Activated CD4-positive, alpha-beta T cell treated with anti-CD3 and anti-CD28 coated beads for 48 hours (primary cell): Measurements from ENCODE around the gene FAM20C.
A peak's percentile ranks its signal among the peaks of the same experiment; 100 is the strongest.
"Not testable (repeated sequence)": the region's sequence is repeated elsewhere in the genome, so short reads cannot be mapped to it uniquely, and the experiment has no call there.

Experiments used
- DNase-seq: peaks from one replicate; pipeline ENCODE4 v3.0.0-alpha.2; 2020

Gene FAM20C

DNA sequence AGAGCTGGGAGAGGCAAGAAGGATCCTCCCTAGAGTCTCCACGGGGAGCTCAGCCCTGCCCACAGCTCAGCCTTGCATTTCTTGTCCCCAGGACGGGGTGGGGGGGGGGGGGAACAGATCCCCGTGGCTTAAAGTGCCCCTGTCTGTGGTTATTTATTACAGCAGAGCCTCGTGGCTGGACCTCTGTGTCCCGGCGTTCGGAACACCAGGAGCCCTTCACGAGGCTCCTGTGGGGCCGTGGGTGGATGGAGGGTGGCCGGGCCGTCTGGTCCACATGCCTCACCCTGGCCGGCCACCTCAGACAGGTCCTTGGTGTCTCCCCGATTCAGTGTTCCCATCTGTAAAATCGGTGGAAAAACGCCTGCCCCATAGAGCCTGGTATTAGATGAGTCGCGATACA lies 37.9 kb downstream of the FAM20C start:
- DNase-seq, result no peak

DNA sequence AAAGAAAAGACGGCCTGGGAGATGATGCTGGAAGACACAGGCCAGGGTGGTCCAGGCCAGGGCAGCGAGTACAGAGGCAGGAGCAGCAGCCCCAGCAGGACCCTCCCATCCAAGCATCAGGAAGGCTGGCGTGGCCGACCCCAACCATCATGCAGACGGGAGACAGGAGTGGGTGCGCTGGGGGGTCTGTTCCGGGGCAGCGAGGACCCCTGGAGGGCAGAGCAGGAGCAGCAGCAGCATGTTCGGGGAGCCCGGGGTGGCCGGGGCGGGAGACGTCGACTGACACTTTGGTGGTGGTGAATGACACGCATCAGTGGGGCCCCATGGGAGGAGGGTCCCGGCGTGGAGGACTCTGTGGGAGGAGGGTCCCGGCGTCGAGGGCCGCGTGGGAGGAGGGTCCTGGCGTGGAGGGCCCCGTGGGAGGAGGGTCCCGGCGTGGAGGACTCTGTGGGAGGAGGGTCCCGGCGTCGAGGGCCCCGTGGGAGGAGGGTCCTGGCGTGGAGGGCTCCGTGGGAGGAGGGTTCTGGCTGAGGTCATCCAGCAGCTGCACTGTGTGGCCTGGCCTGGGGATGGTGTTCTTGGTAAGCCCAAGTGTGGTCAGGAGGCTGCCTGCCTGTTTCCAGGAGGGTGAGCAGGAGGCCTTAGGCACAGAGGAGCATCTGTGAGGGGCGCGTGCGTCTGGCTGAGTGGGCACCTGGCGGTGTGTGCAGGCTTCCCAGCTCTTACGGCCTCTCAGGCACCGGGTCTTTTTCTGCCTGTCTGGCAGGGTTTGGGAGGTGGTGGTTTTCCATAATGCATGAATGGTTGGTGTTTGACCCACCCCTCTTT lies 38.9 kb downstream of the FAM20C start:
- peak; percentile 8 for DNase-seq

DNA sequence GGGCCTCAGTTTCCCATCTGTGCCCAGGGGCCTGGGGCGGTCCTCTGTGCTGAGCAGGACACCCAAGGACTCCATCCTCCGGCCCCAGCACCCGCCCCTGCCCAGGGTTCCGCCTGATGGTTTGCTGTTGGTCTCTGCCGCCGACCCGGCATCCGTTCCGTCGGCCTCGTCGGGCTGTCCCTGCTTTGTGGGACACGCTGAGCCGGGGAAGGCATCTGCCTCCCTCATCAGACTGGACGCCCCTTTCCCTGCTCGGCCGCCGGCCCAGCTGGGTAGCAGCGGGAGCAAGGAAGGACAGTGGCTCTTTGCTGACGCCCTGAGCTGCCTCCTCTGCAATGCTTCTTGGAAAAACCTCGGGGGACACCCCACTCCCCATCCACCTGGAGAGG lies 39.5 kb downstream of the FAM20C start:
- DNase-seq, result no peak

DNA sequence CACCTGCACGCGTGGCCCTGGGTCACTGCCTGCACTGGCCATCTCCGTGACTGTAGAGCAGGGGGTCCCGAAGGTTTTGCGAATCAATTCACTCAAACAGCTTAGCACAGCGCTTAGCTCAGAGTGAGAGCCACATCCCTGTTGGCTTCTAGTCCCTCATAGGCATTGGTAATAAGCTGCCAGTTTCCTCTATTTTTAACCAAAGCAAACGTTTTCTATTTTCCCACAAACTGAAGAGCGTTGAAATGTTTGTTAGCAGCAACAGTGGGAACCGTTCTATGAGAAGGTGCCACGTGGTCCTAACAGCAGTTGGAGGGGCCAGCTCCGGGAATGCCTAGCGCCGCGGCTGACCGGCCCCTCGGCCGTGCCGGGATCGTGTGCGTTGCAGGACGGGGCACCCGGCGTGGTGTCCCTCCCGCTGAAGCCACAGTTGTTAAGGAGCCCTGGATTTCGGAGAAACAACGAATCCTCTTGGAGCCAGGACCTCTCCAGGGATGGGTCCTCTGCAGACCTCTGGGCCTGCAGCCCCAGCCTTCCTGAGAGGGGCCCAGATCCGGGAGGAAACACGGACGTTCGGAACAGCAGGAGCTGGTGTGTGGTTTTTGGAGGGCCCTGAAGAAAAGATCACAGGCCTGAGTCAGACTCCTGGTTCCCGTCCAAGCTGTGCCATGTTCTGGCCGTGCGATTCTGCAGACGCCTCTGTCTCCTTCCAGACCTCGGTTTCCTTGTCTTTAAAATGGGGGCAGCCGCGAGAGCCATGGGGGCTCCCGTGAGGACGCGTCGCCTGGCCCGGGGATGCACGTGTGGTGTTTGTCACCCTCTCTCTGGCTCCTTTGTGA lies 40.3 kb downstream of the FAM20C start:
- DNase-seq, result no peak

DNA sequence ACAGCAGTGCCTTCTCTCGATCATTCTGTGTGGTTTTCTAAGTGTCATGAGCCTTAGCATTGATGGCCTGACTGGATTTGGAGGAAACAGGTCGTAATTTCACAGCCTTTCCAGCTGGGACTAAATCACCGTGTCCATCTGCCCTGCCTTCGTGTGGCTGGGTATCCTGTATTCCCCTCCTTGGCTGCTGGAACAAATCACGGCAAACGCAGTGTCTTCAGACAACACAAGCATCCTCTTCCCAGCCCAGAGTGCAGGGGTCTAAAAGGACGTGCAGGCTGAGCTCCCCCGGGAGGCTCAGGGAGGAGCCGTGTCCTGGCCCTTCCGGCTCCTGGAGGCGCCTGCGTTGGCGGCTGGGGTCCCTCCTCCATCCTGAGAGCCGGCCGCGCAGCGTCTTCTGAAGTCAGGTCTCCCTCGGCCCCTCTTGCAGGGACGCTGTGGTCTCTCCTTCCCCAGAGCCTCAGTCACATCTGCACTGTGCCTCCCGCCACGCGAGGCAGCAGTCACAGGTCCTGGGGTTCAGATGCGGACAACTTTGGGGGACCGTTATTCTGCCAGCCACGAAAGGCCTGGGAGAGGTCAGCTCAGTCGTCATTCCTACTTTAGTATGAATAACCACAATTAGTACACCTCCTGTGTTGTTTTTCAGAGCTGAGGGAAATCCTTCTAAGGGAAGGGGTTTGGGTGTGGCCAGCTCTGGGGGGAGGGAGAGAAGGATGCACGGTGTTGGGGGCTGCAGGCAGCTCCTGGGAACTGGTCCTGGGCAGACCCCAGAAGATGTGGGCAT lies 41.1 kb downstream of the FAM20C start:
- DNase-seq, result no peak

DNA sequence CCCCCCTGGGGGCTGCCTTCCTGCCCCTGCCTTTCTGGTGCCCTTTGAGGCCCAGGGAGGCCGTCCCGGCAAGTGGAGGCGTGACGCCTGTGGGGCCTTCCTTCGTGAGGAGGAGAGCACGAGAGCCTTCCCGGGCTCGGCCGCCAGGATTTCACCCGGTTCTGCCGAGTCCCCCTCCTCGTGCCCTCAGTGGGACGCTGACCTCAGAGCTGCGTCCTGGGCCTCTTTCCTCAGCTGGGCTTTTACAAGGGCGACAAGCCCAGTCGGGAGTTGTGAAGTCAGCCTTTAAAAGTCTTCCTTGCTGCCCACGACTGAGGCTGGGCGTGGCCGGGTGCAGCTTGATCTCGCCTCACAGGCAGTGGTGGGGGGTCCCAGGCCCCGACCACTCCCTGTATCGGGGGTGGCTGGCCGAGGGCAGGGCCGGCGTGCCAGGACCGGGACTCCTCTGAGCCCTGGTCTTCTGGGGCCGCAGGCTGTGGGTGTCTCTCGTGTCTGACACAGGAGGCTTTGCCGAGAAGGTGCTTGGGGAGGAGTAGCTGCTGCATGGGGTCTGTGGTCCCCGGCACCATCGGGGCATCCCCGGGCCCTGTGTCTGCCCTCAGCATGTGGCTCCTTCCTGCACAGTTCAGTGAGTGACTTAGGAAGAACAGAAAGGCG lies 41.8 kb downstream of the FAM20C start:
- DNase-seq, result no peak

DNA sequence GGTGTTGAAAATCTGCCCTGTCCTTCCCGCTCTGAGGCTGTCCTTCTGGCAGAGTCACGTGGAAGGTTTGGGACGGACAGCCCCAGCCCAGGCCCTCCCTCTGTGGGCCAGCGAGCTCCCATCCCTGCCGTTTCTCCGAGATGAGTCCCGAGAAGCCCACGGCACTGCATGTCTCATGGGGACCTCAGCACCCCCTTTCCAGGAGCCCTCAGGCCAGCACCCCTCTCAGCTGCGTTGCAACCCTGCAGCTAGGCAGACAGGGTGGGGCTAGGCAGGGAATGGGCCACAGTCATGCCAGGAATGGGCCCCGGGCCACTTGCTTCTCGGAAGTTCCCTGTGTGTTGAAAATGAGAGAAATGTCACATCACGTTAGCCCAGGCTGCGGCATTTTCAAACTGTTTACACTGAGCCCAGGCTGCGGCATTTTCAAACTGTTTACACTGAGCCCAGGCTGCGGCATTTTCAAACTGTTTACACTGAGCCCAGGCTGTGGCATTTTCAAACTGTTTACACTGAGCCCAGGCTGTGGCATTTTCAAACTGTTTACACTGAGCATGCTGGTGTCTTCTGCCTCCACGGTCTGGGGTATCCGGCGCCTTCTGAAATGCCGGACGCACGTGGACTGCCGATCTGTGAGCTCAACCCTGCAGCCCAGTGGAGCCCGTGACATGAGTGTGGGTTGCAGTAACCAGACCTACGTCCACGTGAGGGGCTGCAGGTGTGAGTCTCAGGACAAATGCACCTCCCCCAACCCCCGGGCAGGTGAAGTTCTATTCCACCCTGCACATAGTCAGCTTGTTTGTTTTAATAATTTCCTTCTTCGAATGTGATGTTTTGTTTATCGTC lies 42.6 kb downstream of the FAM20C start:
- no peak for DNase-seq

DNA sequence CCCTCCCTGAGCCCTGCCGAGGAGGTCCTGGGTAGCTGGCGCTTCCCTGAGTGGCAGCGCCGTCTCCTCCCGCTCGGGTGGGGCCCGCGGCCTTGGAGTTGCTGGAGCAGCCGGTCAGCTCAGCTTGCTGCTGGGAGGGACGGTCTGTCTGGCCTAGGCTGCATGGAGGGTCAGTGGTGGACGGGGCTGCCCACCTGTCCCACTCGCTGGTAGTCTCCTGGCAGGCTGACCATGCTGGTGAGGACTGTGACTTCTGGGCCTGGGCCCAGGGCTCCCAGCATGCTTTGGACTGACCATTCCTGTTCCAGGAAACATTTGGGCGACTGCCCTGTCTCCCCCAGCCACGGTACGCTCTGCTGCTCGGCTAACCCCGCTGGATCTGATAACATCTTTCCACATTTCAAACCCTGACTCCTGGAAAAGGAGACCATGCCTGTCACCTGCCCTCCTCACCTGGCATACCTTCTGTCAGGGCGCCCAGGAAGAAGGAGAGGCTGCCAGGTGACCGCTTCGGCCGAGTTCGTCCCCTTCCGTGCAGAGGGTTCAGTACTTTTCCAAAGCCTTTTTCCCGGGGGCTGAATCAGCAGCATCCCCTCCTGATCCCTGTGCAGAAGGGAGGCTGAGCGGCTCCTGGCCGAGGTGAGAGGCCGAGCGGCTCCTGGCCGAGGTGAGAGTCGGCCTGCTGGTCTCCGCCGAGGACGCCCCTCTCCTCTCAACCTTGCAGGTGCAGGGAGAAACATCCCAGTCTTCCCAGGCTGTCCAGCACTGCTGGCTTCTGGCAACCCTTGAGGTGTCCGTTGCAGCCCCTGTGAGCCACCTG lies 43.4 kb downstream of the FAM20C start:
- DNase-seq, result no peak

DNA sequence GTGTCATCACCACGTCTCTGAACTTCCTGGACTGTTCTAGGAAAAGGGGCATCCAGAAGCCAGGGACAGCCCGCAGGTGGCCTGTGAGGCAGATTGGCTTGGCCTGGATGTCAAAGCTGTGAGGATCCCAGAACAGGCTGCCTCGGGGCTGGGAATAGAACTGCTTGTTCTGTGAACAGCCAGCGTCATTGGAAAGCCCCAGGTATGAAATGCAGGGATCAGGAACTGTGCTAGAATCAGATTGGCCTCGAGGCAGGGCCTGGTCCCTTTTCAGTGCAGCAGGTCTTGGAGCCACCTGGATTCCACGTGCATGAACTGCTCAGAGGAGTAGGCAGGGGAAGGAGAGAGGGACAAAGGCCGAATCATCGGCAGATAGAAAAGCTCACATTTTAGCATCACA lies 44.6 kb downstream of the FAM20C start:
- no peak for DNase-seq

DNA sequence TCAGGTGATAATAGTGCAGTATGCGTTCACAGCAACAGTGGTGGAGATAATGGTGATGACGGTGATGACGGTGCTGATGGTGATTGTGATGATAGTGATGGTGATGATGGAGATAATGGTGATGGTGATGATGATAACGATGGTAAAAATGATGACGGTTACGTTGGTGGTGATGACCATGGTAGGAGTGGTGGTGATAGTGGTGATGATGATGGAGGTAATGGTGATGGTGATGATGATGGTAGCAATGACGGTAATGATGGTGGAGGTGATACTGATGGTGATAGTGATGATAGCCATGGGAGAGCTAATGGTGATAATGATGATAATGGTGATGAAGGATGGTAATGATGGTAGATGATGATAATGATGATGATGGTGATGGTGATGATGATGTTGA lies 45.0 kb downstream of the FAM20C start:
- DNase-seq, result no peak

DNA sequence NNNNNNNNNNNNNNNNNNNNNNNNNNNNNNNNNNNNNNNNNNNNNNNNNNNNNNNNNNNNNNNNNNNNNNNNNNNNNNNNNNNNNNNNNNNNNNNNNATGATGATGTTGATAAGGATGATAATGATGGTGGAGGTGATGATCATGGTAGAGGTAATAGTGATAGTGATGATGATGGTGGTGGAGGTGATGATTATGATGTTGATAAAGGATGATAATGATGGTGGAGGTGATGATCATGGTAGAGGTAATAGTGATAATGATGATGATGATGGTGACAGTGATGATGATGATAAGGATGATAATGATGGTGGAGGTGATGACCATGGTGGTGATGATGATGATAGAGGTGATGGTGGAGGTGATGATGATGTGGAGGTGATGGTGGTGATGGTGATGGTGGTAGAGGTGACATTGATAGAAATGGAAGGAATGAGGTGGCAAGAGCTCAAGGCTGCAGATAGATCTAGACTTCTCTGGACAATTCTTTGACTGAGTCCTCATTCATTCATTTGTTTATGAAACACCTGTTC lies 47.8 kb downstream of the FAM20C start:
- no peak for DNase-seq

DNA sequence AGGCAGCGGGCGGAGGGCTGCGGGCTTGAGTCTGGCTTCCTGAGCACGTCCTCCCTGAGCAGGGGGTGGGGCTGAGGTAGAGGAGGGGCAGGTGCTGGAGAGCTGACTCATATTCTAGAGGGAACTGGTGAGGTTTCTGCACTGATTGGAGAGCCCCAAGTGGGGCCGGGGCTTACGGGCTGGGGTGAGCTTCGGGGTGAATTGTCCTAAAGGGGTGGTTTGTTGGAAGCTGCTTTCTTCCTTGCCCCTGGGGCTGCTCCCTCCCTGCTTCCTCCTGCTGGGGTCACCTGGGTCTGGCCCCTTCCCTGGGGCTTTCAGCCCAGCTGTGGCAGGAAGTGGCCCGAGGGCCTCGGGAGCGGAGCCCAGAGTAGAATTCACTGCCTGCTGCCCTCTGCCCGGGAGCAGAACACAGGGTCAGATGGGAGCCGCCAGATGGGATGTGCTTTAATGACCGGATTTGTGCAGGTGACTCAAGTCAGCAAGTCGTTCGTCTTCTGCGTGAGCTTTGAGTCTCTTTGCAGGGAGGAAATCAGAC lies 48.6 kb downstream of the FAM20C start:
- DNase-seq, result peak; percentile 43

DNA sequence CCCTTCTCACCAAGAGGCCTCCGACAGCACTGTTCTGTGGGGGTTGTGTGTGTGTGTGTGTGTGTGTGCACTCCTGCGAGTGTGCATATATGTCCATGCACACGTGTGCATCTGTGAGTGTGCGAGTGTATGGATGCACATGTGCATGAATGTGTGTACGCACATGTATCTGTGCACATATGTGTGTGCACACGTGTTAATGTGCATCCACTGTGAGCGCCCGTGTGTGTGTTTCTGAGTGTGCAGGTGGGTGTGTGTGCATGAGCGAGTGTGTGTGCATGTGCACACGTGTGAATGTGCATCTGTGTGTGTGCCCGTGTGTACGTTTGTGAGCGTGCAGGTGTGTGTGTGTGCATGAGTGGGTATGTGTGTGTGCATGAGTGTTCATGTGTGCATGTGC lies 49.1 kb downstream of the FAM20C start:
- no peak for DNase-seq

DNA sequence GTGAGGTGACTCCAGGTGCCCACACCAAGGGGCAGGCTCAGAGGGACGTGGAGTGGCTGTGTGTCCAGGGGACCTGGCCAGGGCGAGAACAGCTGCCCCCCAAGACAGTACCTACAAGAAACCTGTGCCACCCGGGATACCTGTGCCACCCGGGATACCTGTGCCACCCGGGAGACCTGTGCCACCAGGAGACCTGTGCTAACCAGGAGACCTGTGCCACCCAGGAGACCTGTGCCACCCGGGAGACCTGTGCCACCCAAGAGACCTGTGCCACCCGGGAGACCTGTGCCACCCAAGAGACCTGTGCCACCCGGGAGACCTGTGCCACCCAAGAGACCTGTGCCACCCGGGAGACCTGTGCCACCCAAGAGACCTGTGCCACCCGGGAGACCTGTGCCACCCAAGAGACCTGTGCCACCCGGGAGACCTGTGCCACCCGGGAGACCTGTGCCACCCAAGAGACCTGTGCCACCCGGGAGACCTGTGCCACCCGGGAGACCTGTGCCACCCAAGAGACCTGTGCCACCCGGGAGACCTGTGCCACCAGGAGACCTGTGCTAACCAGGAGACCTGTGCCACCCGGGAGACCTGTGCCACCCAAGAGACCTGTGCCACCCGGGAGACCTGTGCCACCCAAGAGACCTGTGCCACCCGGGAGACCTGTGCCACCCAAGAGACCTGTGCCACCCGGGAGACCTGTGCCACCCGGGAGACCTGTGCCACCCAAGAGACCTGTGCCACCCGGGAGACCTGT lies 50.6 kb downstream of the FAM20C start:
- DNase-seq, result not testable (repeated sequence)

DNA sequence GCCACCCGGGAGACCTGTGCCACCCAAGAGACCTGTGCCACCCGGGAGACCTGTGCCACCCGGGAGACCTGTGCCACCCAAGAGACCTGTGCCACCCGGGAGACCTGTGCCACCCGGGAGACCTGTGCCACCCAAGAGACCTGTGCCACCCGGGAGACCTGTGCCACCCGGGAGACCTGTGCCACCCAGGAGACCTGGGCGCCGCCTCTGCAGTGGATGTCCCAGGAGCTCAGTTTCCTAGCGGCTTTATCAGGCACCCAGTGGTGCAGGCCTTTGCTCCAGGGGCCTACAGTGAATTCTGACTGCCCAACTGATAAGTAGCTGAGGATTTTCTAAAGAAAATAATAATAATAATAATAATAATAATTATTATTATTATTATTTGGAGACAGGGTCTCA lies 51.2 kb downstream of the FAM20C start:
- not testable (repeated sequence) for DNase-seq

DNA sequence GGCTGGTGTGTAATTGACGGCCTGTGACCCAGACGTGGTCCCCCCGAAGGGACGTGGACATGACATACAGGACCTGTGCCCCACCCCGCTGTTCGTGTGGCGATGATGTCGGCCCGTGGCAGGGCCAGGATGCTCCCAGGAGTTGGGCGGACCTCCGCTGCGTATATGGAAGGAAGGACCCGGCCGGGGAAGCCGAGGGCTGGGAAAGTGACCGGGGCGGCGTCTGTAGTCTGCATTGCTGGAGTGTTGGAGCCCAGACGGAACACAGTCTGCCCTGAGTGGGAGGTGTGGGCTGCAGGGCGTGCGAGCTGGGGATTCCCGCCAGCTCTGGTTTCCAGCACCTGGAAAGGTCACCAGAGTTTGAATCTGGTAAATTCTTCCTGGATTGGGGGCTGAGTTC lies 52.6 kb downstream of the FAM20C start:
- no peak for DNase-seq

DNA sequence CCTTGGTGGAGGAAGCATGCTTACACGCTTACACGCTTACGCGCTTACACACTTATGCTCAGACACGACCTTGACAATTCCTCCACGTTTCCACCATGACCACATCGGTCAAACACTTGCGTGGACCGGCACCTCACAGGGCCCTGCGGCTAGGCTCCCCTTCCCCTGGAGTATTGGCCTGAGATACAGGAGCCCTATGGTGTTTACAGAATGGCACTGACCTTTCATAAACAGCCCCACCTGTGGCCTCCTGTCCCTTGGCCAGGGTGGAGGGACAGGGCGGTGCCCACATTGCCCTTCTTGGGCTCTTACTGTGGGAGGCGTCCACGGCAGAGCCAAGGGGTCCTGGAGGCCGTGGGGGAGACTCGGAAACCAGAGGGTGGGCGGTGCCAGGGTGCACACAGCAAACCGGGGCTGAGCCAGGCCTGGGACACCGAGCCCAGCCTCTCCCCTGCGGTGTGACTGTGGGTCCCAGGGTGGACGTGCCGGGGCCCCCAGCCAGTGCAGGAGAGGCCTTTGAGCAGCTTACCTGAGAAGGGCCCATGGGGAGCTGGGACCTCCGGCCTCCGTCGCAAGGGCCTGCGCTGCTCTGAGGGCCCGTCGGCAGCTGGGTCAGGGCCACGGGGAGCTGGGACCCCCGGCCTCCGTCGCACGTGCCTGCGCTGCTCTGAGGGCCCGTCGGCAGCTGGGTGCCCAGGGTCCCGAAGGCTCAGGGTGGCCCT lies 53.4 kb downstream of the FAM20C start:
- DNase-seq, result no peak

DNA sequence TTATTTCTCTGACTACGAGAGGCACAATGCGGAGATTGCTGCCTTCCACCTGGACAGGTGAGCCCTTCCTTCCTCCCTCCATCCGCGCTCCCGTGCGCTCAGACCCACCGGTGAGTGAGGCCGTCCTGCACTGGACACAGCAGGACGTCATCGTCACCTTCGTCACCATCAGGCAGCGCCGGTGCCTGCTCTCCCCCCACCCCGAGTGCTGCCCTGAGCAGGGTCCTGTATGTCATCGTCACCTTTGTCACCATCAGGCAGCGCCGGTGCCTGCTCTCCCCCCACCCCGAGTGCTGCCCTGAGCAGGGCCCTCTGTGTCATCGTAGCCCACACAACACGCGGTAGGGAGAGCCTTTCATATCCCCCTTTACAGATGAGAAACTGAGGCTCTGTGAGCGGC lies 54.1 kb downstream of the FAM20C start:
- DNase-seq, result no peak

DNA sequence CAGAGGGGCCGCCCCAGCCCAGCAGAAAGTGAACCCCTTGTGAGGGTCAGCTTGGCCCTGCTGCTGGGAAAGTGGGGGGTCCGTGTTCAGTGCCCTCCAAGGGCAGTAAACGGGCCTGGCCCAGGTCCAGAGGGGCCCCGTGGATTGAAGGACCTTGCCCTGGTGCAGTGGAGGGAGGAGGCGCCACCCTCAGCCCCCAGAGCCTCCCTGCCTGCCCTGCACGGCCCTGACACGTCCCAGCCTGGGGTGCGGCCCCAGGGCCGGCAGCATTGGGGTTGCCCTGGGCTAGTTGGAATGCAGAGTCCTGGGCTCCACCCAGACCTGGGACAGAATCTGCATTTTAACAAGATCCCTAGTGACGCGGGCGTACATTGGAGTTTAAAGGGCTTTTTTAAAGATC lies 54.8 kb downstream of the FAM20C start:
- DNase-seq, result no peak
